Endothelial cell (in vitro differentiated cells): Measurements from ENCODE around the gene CDH2. TPM values are rescaled to one million over a fixed set of nuclear protein-coding genes. Genes with fewer than 3 reads are reported as not detected.

ENCODE experiments used
- DNase-seq: peaks from one replicate; pipeline ENCODE4 v3.0.0; 2021; ENCODE audit warnings: low spot score
- H3K27ac Mint-ChIP-seq: one replicate; pipeline ENCODE4 v1.8.0; 2021; ENCODE audit warnings: mixed read lengths, inconsistent platforms; ENCODE audit not compliant: unreplicated experiment
- H3K27me3 Mint-ChIP-seq: one replicate; pipeline ENCODE4 v1.8.0; 2021; ENCODE audit warnings: mild to moderate bottlenecking, moderate library complexity, mixed read lengths, inconsistent platforms; ENCODE audit not compliant: unreplicated experiment
- H3K36me3 Mint-ChIP-seq: one replicate; pipeline ENCODE4 v1.8.0; 2021; ENCODE audit warnings: mild to moderate bottlenecking, low read depth, mixed read lengths, inconsistent platforms; ENCODE audit not compliant: unreplicated experiment
- H3K4me1 Mint-ChIP-seq: one replicate; pipeline ENCODE4 v1.8.0; 2021; ENCODE audit warnings: mild to moderate bottlenecking, mixed read lengths, inconsistent platforms; ENCODE audit not compliant: unreplicated experiment
- H3K4me3 Mint-ChIP-seq: one replicate; pipeline ENCODE4 v1.8.0; 2021; ENCODE audit warnings: mild to moderate bottlenecking, mixed read lengths, inconsistent platforms; ENCODE audit not compliant: unreplicated experiment
- H3K9me3 Mint-ChIP-seq: one replicate; pipeline ENCODE4 v1.8.0; 2021; ENCODE audit warnings: mixed read lengths, inconsistent platforms; ENCODE audit not compliant: unreplicated experiment
- CTCF ChIP-seq: fragments of 200-600 bp; sonication (generic); IDR thresholded peaks from one replicate; pipeline ENCODE4 v1.5.0; 2021; ENCODE audit warnings: antibody characterized with exemption; ENCODE audit not compliant: unreplicated experiment
- total RNA-seq: library from RNA; stranded (reverse); fragmentation: NEBNext Ultra II Directional; extraction: Animal tissue kit (Norgen Biotek cat#: 25700); gene quantifications from one replicate; pipeline ENCODE4 v1.2.1, GENCODE V29; 2021; ENCODE audit not compliant: unreplicated experiment

Gene CDH2
- total RNA-seq, 1 donor from 2014 or later: 162 TPM

- no peaks in the 10 kb centered on the region for H3K27me3 Mint-ChIP-seq
These were observed 85.7 kb downstream of the CDH2 start for GRCh38 chr18:28091197-28091596.

GRCh38 chr18:28088477-28088876 is 88.5 kb downstream of the CDH2 start:
- no peak overlapping the region for H3K27ac Mint-ChIP-seq
- peaks cover 20% of the 10 kb centered on the region for H3K4me1 Mint-ChIP-seq
- no peak for DNase-seq
- H3K36me3 Mint-ChIP-seq: no peaks in the 10 kb centered on the region
- H3K27me3 Mint-ChIP-seq: no peaks in the 10 kb centered on the region
- H3K4me3 Mint-ChIP-seq: no peak overlapping the region
- H3K9me3 Mint-ChIP-seq: no peaks in the 10 kb centered on the region
- no peak for TF ChIP-seq CTCF

More at GRCh38 chr18:28091197-28091596, 85.7 kb downstream of the CDH2 start:
- H3K4me3 Mint-ChIP-seq: no peak overlapping the region
- no peak overlapping the region for H3K27ac Mint-ChIP-seq
- TF ChIP-seq CTCF: no peak
- no peaks in the 10 kb centered on the region for H3K9me3 Mint-ChIP-seq
- H3K36me3 Mint-ChIP-seq: no peaks in the 10 kb centered on the region
- no peak for DNase-seq
- peaks cover 7% of the 10 kb centered on the region for H3K4me1 Mint-ChIP-seq

- H3K36me3 Mint-ChIP-seq: no peaks in the 10 kb centered on the region
- H3K9me3 Mint-ChIP-seq: no peaks in the 10 kb centered on the region
- no peak for TF ChIP-seq CTCF
- no peak overlapping the region for H3K27ac Mint-ChIP-seq
- no peaks in the 10 kb centered on the region for H3K27me3 Mint-ChIP-seq
- H3K4me1 Mint-ChIP-seq: peaks cover 20% of the 10 kb centered on the region
- DNase-seq: no peak
- no peak overlapping the region for H3K4me3 Mint-ChIP-seq
These were observed 90.0 kb downstream of the CDH2 start for GRCh38 chr18:28086670-28087552.

GRCh38 chr18:28081516-28081915 is 95.4 kb downstream of the CDH2 start:
- no peak overlapping the region for H3K27ac Mint-ChIP-seq
- DNase-seq: no peak
- no peaks in the 10 kb centered on the region for H3K9me3 Mint-ChIP-seq
- H3K4me1 Mint-ChIP-seq: peaks cover 24% of the 10 kb centered on the region
- TF ChIP-seq CTCF: no peak
- H3K27me3 Mint-ChIP-seq: no peaks in the 10 kb centered on the region
- H3K36me3 Mint-ChIP-seq: no peaks in the 10 kb centered on the region
- H3K4me3 Mint-ChIP-seq: no peak overlapping the region

- H3K9me3 Mint-ChIP-seq: no peaks in the 10 kb centered on the region
- no peak for DNase-seq
- H3K36me3 Mint-ChIP-seq: no peaks in the 10 kb centered on the region
- no peaks in the 10 kb centered on the region for H3K27me3 Mint-ChIP-seq
- no peak for TF ChIP-seq CTCF
- no peak overlapping the region for H3K27ac Mint-ChIP-seq
- H3K4me1 Mint-ChIP-seq: peaks cover 28% of the 10 kb centered on the region
- no peak overlapping the region for H3K4me3 Mint-ChIP-seq
These were observed 96.0 kb downstream of the CDH2 start for GRCh38 chr18:28080876-28081300.
